IMR-90 (cell line): ENCODE results near the gene EIF2B4. TPM values are rescaled to one million over a fixed set of nuclear protein-coding genes. Genes with fewer than 3 reads are reported as not detected.

Source experiments
- ATAC-seq: fragments of 200-7000 bp; cut with Tn5 transposase; 2 replicates; pipeline ENCODE4 v1.9.1; 2020; ENCODE audit warnings: low read depth, mild to moderate bottlenecking, moderate library complexity
- BruUV-seq: library from RNA; stranded (reverse); fragments of 400-500 nt; replicated peaks from 2 replicates; lab custom pipeline; 2021; lab: Mats Ljungman, UMichigan
- CTCF ChIA-PET: fragments of 300-600 bp; formaldehyde crosslinking; extraction: SDS; loops from one replicate; lab custom pipeline; 2021; ENCODE audit warnings: antibody characterized with exemption; lab: Yijun Ruan, JAX
- POLR2A ChIA-PET: fragments of 300-600 bp; sonication (Branson Sonifier 250); formaldehyde crosslinking; loops from one replicate; lab custom pipeline; 2022; ENCODE audit warnings: antibody characterized with exemption; ENCODE audit not compliant: unreplicated experiment; lab: Charles Lee
- DNase-seq: peaks from one replicate; pipeline ENCODE4 v3.0.0; 2013
- H2AFZ ChIP-seq: replicated peaks from 2 replicates; pipeline ENCODE3; 2013; ENCODE audit warnings: low read length, mild to moderate bottlenecking; ENCODE audit not compliant: poor library complexity
- H2AK5ac ChIP-seq: 2 replicates; pipeline ENCODE4 v1.6.1; 2013; ENCODE audit warnings: low read depth, low read length, inconsistent platforms
- H2AK9ac ChIP-seq: replicated peaks from 2 replicates; pipeline ENCODE3; 2013; ENCODE audit warnings: mild to moderate bottlenecking, low read depth, low read length, moderate library complexity; ENCODE audit not compliant: poor library complexity
- H2BK120ac ChIP-seq: 2 replicates; pipeline ENCODE4 v1.6.1; 2013; ENCODE audit warnings: low read depth, low read length, inconsistent platforms
- H2BK15ac ChIP-seq: 3 replicates; pipeline ENCODE4 v1.6.1; 2013; ENCODE audit warnings: low read depth, low read length, inconsistent platforms
- H2BK20ac ChIP-seq: 2 replicates; pipeline ENCODE4 v1.6.1; 2013; ENCODE audit warnings: low read depth, mild to moderate bottlenecking, inconsistent platforms, low read length, moderate library complexity
- H2BK5ac ChIP-seq: 2 replicates; pipeline ENCODE4 v1.6.1; 2013; ENCODE audit warnings: mild to moderate bottlenecking, low read depth, low read length, inconsistent platforms; ENCODE audit not compliant: poor library complexity, severe bottlenecking
- H3K14ac ChIP-seq: replicated peaks from 2 replicates; pipeline ENCODE4 v1.6.1; 2013; ENCODE audit warnings: low read depth, low read length, inconsistent platforms
- H3K18ac ChIP-seq: 2 replicates; pipeline ENCODE4 v1.6.1; 2013; ENCODE audit warnings: low read depth, low read length, control low read depth
- H3K23ac ChIP-seq: 2 replicates; pipeline ENCODE4 v1.6.1; 2013; ENCODE audit warnings: low read depth, low read length, inconsistent platforms
- H3K27ac ChIP-seq: 2 replicates; pipeline ENCODE4 v1.5.1; 2013; ENCODE audit warnings: mild to moderate bottlenecking, control low read depth, low read length; ENCODE audit not compliant: insufficient read depth
- H3K27me3 ChIP-seq: 2 replicates; pipeline ENCODE4 v1.6.1; 2013; ENCODE audit warnings: low read length; ENCODE audit not compliant: control insufficient read depth, insufficient read depth
- H3K36me3 ChIP-seq: 2 replicates; pipeline ENCODE4 v1.6.1; 2013; ENCODE audit warnings: low read length, mixed read lengths; ENCODE audit not compliant: control insufficient read depth, insufficient read depth
- H3K4ac ChIP-seq: 2 replicates; pipeline ENCODE4 v1.6.1; 2013; ENCODE audit warnings: low read depth, low read length, inconsistent platforms
- H3K4me1 ChIP-seq: 2 replicates; pipeline ENCODE4 v1.6.1; 2013; ENCODE audit warnings: low read length, mixed read lengths; ENCODE audit not compliant: control insufficient read depth, insufficient read depth
- H3K4me2 ChIP-seq: 2 replicates; pipeline ENCODE4 v1.6.1; 2013; ENCODE audit warnings: low read depth, mild to moderate bottlenecking, control low read depth, low read length, moderate library complexity
- H3K4me3 ChIP-seq: 2 replicates; pipeline ENCODE4 v1.5.1; 2013; ENCODE audit warnings: low read depth, mild to moderate bottlenecking, control low read depth, low read length, moderate library complexity; ENCODE audit not compliant: insufficient read depth
- H3K56ac ChIP-seq: 2 replicates; pipeline ENCODE4 v1.6.1; 2013; ENCODE audit warnings: low read length, inconsistent platforms; ENCODE audit not compliant: insufficient read depth; ENCODE audit errors: extremely low read depth
- H3K79me1 ChIP-seq, 2 experiments: 2 replicates each; pipeline ENCODE4 v1.6.1; 2013; ENCODE audit warnings: low read length in 2 of 2, inconsistent platforms in 1 of 2, low read depth in 1 of 2
- H3K9ac ChIP-seq: 2 replicates; pipeline ENCODE4 v1.6.1; 2013; ENCODE audit warnings: low read depth, low read length, control low read depth
- H3K9me1 ChIP-seq: 2 replicates; pipeline ENCODE4 v1.6.1; 2013; ENCODE audit warnings: low read length, inconsistent platforms; ENCODE audit not compliant: insufficient read depth
- H3K9me3 ChIP-seq: 2 replicates; pipeline ENCODE4 v1.6.1; 2013; ENCODE audit warnings: low read length; ENCODE audit not compliant: control insufficient read depth, insufficient read depth
- H4K20me1 ChIP-seq: 2 replicates; pipeline ENCODE4 v1.6.1; 2013; ENCODE audit warnings: low read length, inconsistent platforms; ENCODE audit not compliant: insufficient read depth
- H4K5ac ChIP-seq: 2 replicates; pipeline ENCODE4 v1.6.1; 2013; ENCODE audit warnings: mild to moderate bottlenecking, low read depth, low read length, control low read depth
- H4K8ac ChIP-seq, 2 experiments: 2 replicates each; pipeline ENCODE4 v1.6.1; 2013; ENCODE audit warnings: low read depth in 2 of 2, low read length in 2 of 2, control low read depth in 1 of 2, inconsistent platforms in 1 of 2
- H4K91ac ChIP-seq: 2 replicates; pipeline ENCODE4 v1.6.1; 2013; ENCODE audit warnings: low read depth, low read length, inconsistent platforms; ENCODE audit not compliant: insufficient read depth
- BHLHE40 ChIP-seq: fragments of 150-350 bp; IDR thresholded peaks from 2 replicates; pipeline ENCODE4 v1.6.1; 2016; ENCODE audit warnings: mild to moderate bottlenecking, low read depth, low read length
- CEBPB ChIP-seq: IDR thresholded peaks from 2 replicates; pipeline ENCODE4 v1.6.1; 2012; ENCODE audit warnings: low read depth, low read length, improper control_type of control experiment
- CHD1 ChIP-seq: IDR thresholded peaks from 2 replicates; pipeline ENCODE4 v1.6.1; 2012; ENCODE audit warnings: low read depth, low read length, improper control_type of control experiment
- CTCF ChIP-seq: conservative IDR thresholded peaks from 2 replicates; pipeline ENCODE4 v1.5.1; 2012; ENCODE audit warnings: mild to moderate bottlenecking, low read depth, low read length, improper control_type of control experiment
- ELK1 ChIP-seq: fragments of 150-350 bp; IDR thresholded peaks from 2 replicates; pipeline ENCODE4 v1.6.1; 2016; ENCODE audit warnings: low read depth, mild to moderate bottlenecking, low read length, moderate library complexity, borderline replicate concordance
- FOS ChIP-seq: fragments of 150-350 bp; IDR thresholded peaks from 2 replicates; pipeline ENCODE4 v1.6.1; 2016; ENCODE audit warnings: low read depth, low read length
- MAFK ChIP-seq: IDR thresholded peaks from 2 replicates; pipeline ENCODE4 v1.6.1; 2012; ENCODE audit warnings: low read depth, low read length, improper control_type of control experiment
- MAZ ChIP-seq: IDR thresholded peaks from 2 replicates; pipeline ENCODE4 v1.6.1; 2012; ENCODE audit warnings: low read depth, mild to moderate bottlenecking, low read length, improper control_type of control experiment, moderate library complexity, borderline replicate concordance
- MXI1 ChIP-seq: IDR thresholded peaks from 2 replicates; pipeline ENCODE4 v1.6.1; 2012; ENCODE audit warnings: low read depth, mild to moderate bottlenecking, low read length, moderate library complexity, borderline replicate concordance
- NFE2L2 ChIP-seq: fragments of 150-350 bp; IDR thresholded peaks from 2 replicates; pipeline ENCODE4 v1.6.1; 2016; ENCODE audit warnings: low read depth, mild to moderate bottlenecking, low read length
- RAD21 ChIP-seq: IDR thresholded peaks from 2 replicates; pipeline ENCODE4 v1.6.1; 2012; ENCODE audit warnings: low read length, improper control_type of control experiment
- RCOR1 ChIP-seq: IDR thresholded peaks from 2 replicates; pipeline ENCODE4 v1.6.1; 2012; ENCODE audit warnings: mild to moderate bottlenecking, low read length, improper control_type of control experiment; ENCODE audit not compliant: insufficient replicate concordance
- SMC3 ChIP-seq: fragments of 150-350 bp; IDR thresholded peaks from 2 replicates; pipeline ENCODE4 v1.6.1; 2016; ENCODE audit warnings: low read depth, mild to moderate bottlenecking, antibody characterized with exemption, low read length, moderate library complexity
- WGBS, 2 experiments: methylation state at CpG; one replicate each; pipeline versions ENCODE4 v1.1.5 to v1.1.7; 2013; ENCODE audit warnings: missing lambda C conversion rate in 2 of 2; ENCODE audit not compliant: insufficient read length in 1 of 2; ENCODE audit errors: extremely low coverage in 2 of 2; 5-methylcytosine and 5-hydroxymethylcytosine counted together
- dilution Hi-C: fragments of 300-500 bp; cut with HindIII; formaldehyde crosslinking; loops from one replicate; pipeline ENCODE4 v1.14.3; 2018; ENCODE audit warnings: low sequenced_read_pairs; ENCODE audit not compliant: unreplicated experiment
- in situ Hi-C: fragments of 300-500 bp; cut with MboI; formaldehyde crosslinking; loops from 3 replicates; pipeline ENCODE4 v1.14.3; 2019; ENCODE audit warnings: low sequenced_read_pairs, inconsistent platforms, mixed read lengths
- intact Hi-C: fragments of 100-400 bp; cut with micrococcal nuclease; formaldehyde crosslinking; loops from 2 replicates; pipeline ENCODE4 v1.10.0; 2022
- polyA plus RNA-seq, 3 experiments: library from polyadenylated mRNA; depleted of rRNA; stranded (reverse); fragments of >200 nt; gene quantifications; 2 replicates each; pipeline ENCODE4 v1.2.3, GENCODE V29; 2012; ENCODE audit warnings: low replicate concordance in 1 of 3
- total RNA-seq: library from RNA; depleted of rRNA; stranded (reverse); fragments of >200 nt; gene quantifications from 2 replicates; pipeline ENCODE4 v1.2.3, GENCODE V29; 2012

EIF2B4 gene
- total and polyA plus RNA-seq, 2 of the 4 experiments (the other 2 are of a cell fraction), result 40.3 to 47.9 TPM

GRCh38 chr2:27320958-27321543 is 49.1 kb downstream of the EIF2B4 start:
- H2AK5ac ChIP-seq, result peak overlapping the region; percentile 75
- H4K91ac ChIP-seq, result peak overlapping the region; percentile 74
- ATAC-seq (peak; percentile 74), DNase-seq (peak; percentile 99)
- peak overlapping the region; percentile 66; the same call in 1 of the 2 replicates for H3K18ac ChIP-seq
- intact Hi-C loops (loop anchor here (1.0 to 5.0 kb wide), 2 partner anchors 36 to 49 kb away; partner anchors contain the start of genes EIF2B4, GTF3C2 and SNX17), dilution Hi-C loops (no loop called here), in situ Hi-C loops (no loop called here)
- peak overlapping the region in 1 of 2 experiments; percentile 83 for H4K8ac ChIP-seq
- peaks cover 6% of the 10 kb centered on the region for H3K36me3 ChIP-seq
- H3K4me1 ChIP-seq, result peaks cover 7% of the 10 kb centered on the region
- peak overlapping the region; percentile 36; the same call in 1 of the 2 replicates for H4K5ac ChIP-seq
- peak overlapping the region; percentile 72 for H2BK20ac ChIP-seq
- WGBS, 2 experiments, result 29% methylated on average over 3 of the region's 8 CpGs; no CpG with 5 or more reads in 1 of the 2 experiments
- 0 out of 2 replicates have a peak overlapping the region, but pooled peaks have one; percentile 66 for H3K14ac ChIP-seq
- H3K27me3 ChIP-seq, result no peaks in the 10 kb centered on the region
- H3K23ac ChIP-seq, result peak overlapping the region; percentile 89; the same call in 1 of the 2 replicates
- no peaks in the 10 kb centered on the region for H4K20me1 ChIP-seq
- peak overlapping the region; percentile 69 for H3K56ac ChIP-seq
- POLR2A ChIA-PET, result no interaction called here
- peak overlapping the region; percentile 3; the same call in 1 of the 2 replicates for H3K4me3 ChIP-seq
- H2AK9ac ChIP-seq, result peak overlapping the region; percentile 82
- H2BK15ac ChIP-seq, result peak overlapping the region; percentile 40; the same call in 1 of the 3 replicates
- peak overlapping the region; percentile 56 for H2BK120ac ChIP-seq
- peak overlapping the region; percentile 64 for H3K27ac ChIP-seq
- BruUV-seq, result no TSS peak
- no peaks in the 10 kb centered on the region for H3K9me3 ChIP-seq
- peak overlapping the region; percentile 94 for H2BK5ac ChIP-seq
- H3K4ac ChIP-seq, result peak overlapping the region; percentile 80
- CTCF ChIA-PET, result interaction anchor here (0.7 kb wide), 2 partner anchors 26 to 28 kb away, joined by 3 to 6 read pairs; no protein-coding TSS in a partner anchor
- peak overlapping the region; percentile 67 for H2AFZ ChIP-seq
- peak overlapping the region; percentile 68 for H3K4me2 ChIP-seq
- H3K79me1 ChIP-seq, result peaks cover 28 to 48% of the 10 kb centered on the region in 2 experiments; a peak in 3 of 4 replicates
- H3K9me1 ChIP-seq, result peaks cover 15% of the 10 kb centered on the region; the same call in 1 of the 2 replicates
- H3K9ac ChIP-seq, result no peak overlapping the region; the same call in 1 of the 2 replicates
- peak; percentile 67 for TF ChIP-seq SMC3
- TF ChIP-seq RCOR1, result peak; percentile 76
- no peak for TF ChIP-seq NFE2L2
- TF ChIP-seq BHLHE40, result peak; percentile 82
- TF ChIP-seq FOS, result peak; percentile 100
- no peak for TF ChIP-seq CHD1
- peak; percentile 81 for TF ChIP-seq CTCF
- no peak for TF ChIP-seq MAFK
- TF ChIP-seq RAD21, result peak; percentile 65
- TF ChIP-seq CEBPB, result no peak
- TF ChIP-seq MXI1, result peak; percentile 20; the same call in 1 of the 2 replicates
- 0 out of 2 replicates have a peak, but pooled peaks have one; percentile 20 for TF ChIP-seq MAZ
- no peak for TF ChIP-seq ELK1
